Measurements from ENCODE around the gene TMEM198. TPM values are rescaled to one million over a fixed set of nuclear protein-coding genes. Genes with fewer than 3 reads are reported as not detected.
A peak's percentile ranks its signal among the peaks of the same experiment; 100 is the strongest.

TMEM198 gene
- total and polyA plus RNA-seq, 9 of the 15 experiments (the other 6 are each of a cell fraction or from before 2014, with no cell fraction given) = 0.03 to 3.8 (median 1.0) TPM

GRCh38 chr2:219521066-219521880 lies 22.6 kb upstream of the TMEM198 start (continued):
- TF ChIP-seq ATF3 (IDR thresholded peaks at IDR 0.05) (no peak), ATF3 (CRISPR knock-in tag; conservative IDR thresholded peaks at IDR 0.05) (no peak), DEAF1 (CRISPR knock-in tag; IDR thresholded peaks at IDR 0.05) (peak; percentile 45; the same call in 1 of the 2 replicates), SIRT6 (IDR thresholded peaks at IDR 0.05; ENCODE audit: low read depth, low read length) (no peak), ZNF592 (IDR thresholded peaks at IDR 0.05) (peak; percentile 64), ID3 (CRISPR knock-in tag; IDR thresholded peaks at IDR 0.05) (no peak), ID3 (tag; IDR thresholded peaks at IDR 0.05) (peak; percentile 51; the same call in 1 of the 2 replicates), MCM2 (IDR thresholded peaks at IDR 0.05; ENCODE audit: low read depth) (no peak), GATAD2B (IDR thresholded peaks at IDR 0.05; ENCODE audit: borderline replicate concordance) (peak; percentile 82; the same call in 1 of the 2 replicates), NUFIP1 (IDR thresholded peaks at IDR 0.05; ENCODE audit: partially characterized antibody) (no peak), FIP1L1 (IDR thresholded peaks at IDR 0.05; ENCODE audit: low read depth, low read length, poor library complexity, severe bottlenecking) (no peak), CBX5 (IDR thresholded peaks at IDR 0.05; ENCODE audit: borderline replicate concordance, low read depth) (no peak), JUNB (CRISPR knock-in tag; conservative IDR thresholded peaks at IDR 0.05) (no peak), TFE3 (CRISPR knock-in tag; IDR thresholded peaks at IDR 0.05) (no peak), VEZF1 (CRISPR knock-in tag; IDR thresholded peaks at IDR 0.05) (peak; percentile 89), GTF2A2 (tag; IDR thresholded peaks at IDR 0.05) (no peak)

Data from K562 (cell line).